KOPT-K1 (cell line): ENCODE data around the gene SPOCK3.

ENCODE experiments used
- H3K27ac ChIP-seq: fragments of 200-600 bp; sonication (generic); 2 replicates; pipeline ENCODE4 v1.5.1; 2016; ENCODE audit warnings: antibody characterized with exemption, mild to moderate bottlenecking, low read depth, low read length; ENCODE audit not compliant: poor library complexity, severe bottlenecking
- H3K36me3 ChIP-seq: fragments of 200-600 bp; sonication (generic); 2 replicates; pipeline ENCODE4 v1.5.1; 2017; ENCODE audit warnings: antibody characterized with exemption, mild to moderate bottlenecking, low read length, moderate library complexity; ENCODE audit not compliant: insufficient read depth
- H3K9me3 ChIP-seq: fragments of 200-600 bp; sonication (generic); 2 replicates; pipeline ENCODE4 v1.5.1; 2017; ENCODE audit warnings: antibody characterized with exemption, low read length, mild to moderate bottlenecking; ENCODE audit not compliant: insufficient read depth, poor library complexity, severe bottlenecking

The SPOCK3 gene

DNA sequence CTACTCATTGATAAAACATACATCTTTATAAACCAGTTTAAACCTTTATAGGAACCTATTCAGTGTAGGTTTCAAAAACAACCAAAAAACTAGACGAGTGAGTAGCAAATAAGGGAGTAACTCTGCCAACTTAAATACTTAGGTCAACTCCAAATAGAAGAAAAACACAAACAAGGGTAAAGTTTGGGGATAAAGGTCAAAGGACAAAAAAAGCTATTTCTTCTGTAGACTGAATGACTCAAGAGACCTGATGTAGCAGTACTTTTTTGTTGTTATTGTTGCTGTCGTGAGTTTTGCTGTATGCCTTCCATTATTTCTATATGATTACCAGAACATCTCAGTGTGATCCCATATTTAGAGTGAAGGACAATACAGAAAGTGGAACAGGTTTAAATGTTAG lies 199.3 kb downstream of the SPOCK3 start:
- no peaks in the 10 kb centered on the region for H3K36me3 ChIP-seq
- no peak overlapping the region for H3K27ac ChIP-seq
- no peaks in the 10 kb centered on the region for H3K9me3 ChIP-seq

DNA sequence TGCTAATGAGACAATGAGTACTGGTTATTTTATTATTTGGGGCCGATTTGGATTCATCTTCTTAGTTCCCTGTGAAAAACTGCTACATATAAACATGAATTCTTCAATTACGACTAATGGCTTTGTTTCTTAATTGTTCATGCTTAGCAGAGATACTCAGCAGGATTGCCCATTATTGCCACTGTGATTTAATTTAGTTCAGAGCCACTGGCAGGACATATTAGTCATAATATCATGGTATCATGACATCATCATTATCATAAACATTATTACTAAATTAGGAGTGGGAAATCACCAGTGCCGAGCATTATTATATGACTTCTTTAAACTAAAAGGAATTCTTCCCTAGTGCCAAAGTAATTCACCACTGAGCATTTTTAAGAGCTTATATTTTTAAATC lies 201.4 kb downstream of the SPOCK3 start:
- Histone ChIP-seq H3K36me3 (no peaks in the 10 kb centered on the region), H3K9me3 (no peaks in the 10 kb centered on the region), H3K27ac (no peak overlapping the region)

DNA sequence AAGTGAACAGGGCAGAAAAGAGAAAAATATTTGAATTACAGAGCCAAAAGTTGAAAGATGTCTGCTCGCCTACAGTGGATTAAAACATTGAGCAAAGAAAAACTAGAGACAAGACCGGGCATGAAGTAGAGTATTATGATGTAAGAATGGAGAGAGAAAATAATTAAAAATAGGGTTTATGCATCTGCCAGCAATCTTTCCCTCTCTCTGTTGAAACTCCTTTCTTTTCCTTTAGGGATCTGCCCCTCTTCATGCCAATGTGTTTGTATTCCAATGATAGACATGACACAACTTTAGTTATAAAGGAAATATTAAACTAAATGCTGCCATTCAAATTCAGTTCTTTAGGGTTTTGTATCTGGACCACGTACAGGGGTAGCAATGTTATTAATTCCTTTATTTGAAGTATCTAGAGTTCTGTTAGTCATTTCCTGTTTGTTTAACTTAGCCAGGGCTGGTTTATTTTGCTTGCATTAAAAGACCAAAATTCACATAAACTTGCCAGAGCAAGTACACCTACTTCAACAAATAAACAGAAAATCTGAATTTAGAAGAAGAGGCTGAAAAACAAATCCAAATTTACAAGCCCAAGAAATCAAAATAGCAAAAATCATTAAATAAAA lies 202.6 kb downstream of the SPOCK3 start:
- Histone ChIP-seq H3K36me3 (no peaks in the 10 kb centered on the region), H3K9me3 (no peaks in the 10 kb centered on the region), H3K27ac (no peak overlapping the region)

DNA sequence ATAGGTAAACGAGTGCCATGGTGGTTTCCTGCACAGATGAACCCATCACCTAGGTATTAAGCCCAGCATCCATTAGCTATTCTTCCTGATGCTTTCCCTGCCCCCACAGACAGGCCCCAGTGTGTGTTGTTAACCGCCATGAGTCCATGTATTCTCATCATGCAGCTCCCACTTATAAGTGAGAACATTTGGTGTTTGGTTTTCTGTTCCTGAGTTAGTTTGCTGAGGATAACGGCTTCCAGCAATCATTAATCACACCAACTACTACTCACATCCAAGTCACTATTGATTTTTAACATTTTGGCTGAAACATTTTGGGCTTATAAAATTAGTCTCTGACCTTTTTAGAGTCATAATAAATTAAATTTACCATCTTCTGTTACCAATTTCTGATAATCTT lies 205.3 kb downstream of the SPOCK3 start:
- no peaks in the 10 kb centered on the region for H3K36me3 ChIP-seq
- no peaks in the 10 kb centered on the region for H3K9me3 ChIP-seq
- H3K27ac ChIP-seq, result no peak overlapping the region

DNA sequence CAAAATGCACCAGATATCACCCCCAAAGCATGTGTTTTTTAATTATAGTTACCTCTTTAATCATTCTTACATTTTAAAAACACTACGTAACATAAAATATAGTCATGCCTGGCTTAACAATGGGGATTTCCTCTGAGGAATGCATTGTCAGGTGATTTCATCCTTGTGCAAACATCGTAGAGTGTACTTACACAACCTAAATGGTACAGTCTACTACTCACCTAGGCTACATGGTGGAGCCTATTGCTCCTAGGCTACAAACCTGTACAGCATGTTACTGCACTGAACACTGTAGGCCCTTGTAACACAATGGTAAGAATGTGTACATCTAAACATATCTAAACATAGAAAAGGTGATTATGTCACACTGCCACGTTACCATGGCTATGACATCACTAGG lies 208.6 kb downstream of the SPOCK3 start:
- H3K9me3 ChIP-seq, result no peaks in the 10 kb centered on the region
- H3K36me3 ChIP-seq, result no peaks in the 10 kb centered on the region
- no peak overlapping the region for H3K27ac ChIP-seq

DNA sequence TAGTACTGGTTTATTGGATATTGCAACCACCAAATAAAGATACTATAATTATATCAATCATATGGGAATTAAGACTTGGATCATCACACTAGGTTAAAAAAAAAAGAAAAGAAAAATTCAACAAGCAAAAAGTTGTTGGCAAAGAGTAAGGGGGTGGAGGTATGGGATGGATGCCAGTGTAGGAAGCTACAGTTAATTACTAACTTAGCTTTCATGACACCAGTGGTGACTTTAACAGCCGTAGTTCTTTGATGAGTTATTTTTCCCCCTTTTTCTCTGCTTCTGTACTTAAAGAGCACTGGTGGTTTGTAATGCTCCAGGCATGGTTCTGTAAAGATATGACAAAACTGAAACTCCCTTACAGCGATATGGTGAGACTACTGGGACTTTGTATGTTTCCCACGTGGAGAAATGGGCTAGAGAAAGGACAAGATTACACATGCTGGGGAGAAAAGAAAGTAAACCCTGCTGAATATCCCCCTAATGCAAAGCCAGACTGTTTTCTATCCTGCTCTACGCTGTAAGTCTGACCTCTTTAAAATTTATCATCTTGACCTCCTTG lies 210.8 kb downstream of the SPOCK3 start:
- Histone ChIP-seq H3K36me3 (no peaks in the 10 kb centered on the region), H3K27ac (no peak overlapping the region)

DNA sequence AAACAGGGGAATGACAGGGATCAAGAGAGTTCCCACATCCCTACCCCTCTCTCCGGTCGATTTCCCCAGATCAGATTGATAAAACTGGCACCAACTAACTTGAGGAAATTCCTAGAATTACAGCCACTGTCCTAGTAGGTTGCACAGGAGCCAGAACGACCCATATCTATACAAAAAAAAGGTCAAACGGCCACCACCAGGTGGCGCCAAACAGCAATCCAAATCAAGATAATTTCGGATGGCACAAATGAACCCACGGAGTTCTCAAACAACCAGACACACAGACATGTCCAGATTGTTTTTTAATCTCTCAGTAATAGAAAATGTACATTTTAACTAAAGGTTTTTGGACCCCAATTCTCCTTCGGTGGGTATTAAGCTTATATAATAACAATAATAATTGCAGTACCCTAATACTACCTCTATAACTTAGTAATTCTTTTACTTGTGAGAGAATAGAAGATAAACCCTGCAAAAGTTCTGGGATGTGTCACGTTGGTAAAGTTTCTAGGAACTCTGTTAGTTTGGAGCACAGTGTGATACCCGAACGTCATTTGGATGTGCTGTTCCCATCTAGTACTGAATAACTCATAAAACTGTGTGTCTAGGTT lies 212.6 kb downstream of the SPOCK3 start:
- Histone ChIP-seq H3K9me3 (no peaks in the 10 kb centered on the region), H3K36me3 (no peaks in the 10 kb centered on the region), H3K27ac (no peak overlapping the region)

More for the DNA sequence above, 210.8 kb downstream of the SPOCK3 start:
- no peaks in the 10 kb centered on the region for H3K9me3 ChIP-seq

DNA sequence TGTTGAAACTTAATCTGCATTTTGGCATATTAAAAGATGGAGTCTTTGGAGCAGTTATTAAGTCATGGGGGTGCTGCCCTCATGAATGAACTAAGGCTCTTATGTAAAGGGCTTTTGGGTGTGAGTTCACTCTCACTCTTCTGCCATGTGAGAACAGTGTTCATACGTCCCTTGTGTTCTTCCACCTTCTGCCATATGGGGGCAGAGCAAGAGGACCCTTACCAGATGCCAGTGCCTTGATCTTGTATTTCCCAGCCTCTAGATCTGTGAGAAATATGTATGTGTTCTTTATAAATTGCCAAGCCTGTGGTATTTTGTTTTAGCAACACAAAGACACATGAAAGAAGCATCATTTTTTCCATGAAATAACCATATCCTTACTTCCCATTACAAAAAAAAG lies 213.9 kb downstream of the SPOCK3 start:
- Histone ChIP-seq H3K36me3 (no peaks in the 10 kb centered on the region), H3K27ac (no peak overlapping the region), H3K9me3 (no peaks in the 10 kb centered on the region)

DNA sequence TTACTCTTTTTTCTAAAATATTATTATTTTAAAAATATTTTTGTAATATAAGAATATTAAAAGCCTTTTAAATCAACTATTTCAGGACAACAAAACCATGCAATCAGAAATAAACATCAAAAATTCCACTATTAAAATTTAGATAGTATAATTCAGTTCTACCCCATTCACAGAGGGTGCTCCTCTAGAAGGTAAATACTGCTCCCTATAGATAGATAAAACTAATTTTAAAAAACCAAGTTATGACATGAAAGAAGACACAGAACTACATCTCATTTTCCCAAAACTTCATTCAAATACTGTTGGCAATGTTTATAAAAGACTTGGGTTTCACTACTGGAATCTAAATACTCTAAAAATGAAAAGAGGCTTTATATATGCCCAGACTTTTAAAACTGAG lies 219.3 kb downstream of the SPOCK3 start:
- H3K27ac ChIP-seq, result no peak overlapping the region
- H3K36me3 ChIP-seq, result no peaks in the 10 kb centered on the region
- H3K9me3 ChIP-seq, result no peaks in the 10 kb centered on the region

DNA sequence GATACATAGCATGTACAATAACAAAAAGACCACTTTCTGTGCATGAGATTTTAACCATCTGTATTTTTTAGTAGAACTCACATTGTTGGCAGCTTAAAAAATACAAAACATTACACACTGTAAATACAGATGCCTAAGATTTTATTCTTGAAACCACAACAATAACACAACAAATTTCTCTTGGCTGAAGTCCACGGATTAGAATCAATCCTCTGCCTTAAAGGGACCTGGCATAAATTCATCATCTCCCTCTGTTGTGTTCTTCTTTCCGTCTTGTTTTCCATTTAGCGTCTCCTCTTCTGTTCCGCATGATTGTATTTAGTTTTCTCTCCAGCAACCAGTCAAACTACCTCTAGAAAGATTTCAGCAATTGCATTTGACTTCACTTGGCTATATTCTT lies 231.0 kb downstream of the SPOCK3 start:
- Histone ChIP-seq H3K27ac (no peak overlapping the region), H3K36me3 (no peaks in the 10 kb centered on the region), H3K9me3 (no peaks in the 10 kb centered on the region)

DNA sequence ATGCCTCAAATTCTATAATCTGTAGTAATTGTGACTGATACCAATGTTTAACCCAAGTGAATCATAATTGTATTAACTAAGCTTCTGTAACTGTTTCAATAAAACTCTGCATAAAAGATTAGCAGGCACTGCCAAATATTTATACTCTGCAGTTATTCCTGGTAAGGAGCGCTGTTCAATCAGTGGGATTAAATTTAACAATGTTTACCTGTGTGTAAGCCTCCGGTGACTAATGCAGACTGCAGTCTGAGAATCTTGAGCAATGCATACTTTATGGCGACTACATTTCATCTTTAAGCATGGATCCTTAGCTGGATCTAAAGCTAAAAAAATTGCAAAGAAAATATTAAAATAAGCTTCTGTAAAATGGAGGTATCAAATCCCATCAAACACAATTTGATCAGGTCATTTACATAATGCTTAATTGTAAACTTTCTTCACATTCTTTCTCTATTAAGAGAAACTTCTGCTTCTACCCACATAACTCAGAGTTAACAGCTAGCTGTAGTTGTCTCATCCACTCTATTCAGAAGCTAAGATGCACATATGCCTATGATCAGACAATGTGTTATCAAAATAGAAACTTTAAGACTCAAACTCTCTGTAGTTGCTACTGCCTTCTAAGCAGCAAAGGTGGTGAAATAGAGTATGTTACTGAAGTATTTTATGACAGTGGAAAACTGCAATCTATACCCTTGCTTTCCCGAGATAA lies 234.0 kb downstream of the SPOCK3 start:
- H3K9me3 ChIP-seq, result no peaks in the 10 kb centered on the region
- no peak overlapping the region for H3K27ac ChIP-seq
- H3K36me3 ChIP-seq, result no peaks in the 10 kb centered on the region

DNA sequence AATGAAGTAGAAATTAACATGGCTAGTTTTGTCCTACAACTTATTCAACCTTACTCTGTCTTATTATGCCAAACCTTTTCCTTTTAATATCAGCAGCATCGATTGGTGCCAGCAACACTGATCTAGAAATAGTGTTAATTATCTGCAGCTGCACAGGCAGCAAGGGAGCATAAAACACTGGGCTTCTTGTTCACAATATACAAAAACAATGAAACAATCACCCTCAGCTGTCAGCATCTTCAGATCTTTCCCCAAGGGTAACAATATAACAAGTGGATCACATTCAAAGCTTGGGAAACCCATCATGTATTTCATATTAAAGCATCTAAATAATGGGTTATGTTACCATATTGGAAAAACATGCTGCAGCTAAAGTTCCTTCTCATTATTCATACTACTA lies 238.1 kb downstream of the SPOCK3 start:
- Histone ChIP-seq H3K27ac (no peak overlapping the region), H3K36me3 (no peaks in the 10 kb centered on the region), H3K9me3 (no peaks in the 10 kb centered on the region)

DNA sequence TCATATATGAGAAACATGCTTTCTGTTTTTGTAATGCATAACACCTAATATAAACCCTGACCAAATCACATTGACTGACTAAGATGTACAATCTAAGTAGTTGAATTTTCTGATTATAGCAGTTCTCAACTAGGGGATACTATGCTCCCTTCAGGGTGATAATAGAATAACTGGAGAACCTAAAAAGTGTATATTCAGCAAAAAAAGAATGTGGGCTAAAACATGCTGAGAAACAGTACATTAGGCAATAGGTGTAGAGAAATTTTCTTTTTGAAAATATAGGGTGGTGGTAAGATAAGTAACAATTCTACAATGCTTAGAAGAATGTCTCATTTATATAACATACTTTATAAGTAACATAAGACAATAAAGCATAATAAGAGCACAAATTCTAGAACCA lies 239.6 kb downstream of the SPOCK3 start:
- Histone ChIP-seq H3K36me3 (no peaks in the 10 kb centered on the region), H3K9me3 (no peaks in the 10 kb centered on the region), H3K27ac (no peak overlapping the region)

DNA sequence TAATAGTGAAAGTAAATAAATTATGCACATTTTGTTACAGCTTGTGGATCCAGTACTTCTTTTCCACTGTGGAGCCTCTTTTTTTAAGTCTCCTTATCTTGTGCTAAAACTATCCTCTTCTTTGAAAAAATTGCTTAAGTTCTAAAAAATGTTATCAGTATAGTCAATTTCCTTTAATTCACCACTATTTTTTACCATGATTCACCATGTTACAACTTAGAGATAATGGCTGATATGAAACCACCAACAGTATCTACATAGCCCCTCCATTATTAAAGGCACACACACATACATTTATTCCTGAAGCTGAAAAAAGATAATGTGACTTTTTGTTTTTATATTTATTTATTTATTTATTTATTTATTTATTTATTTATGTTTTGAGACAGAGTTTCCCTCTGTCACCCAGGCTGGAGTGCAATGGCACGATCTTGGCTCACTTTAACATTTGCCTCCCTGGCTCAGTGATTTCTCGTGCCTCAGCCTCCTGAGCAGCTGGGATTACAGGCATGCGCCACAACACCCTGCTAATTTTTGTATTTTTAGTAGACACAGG lies 243.2 kb downstream of the SPOCK3 start:
- Histone ChIP-seq H3K27ac (no peak overlapping the region), H3K36me3 (no peaks in the 10 kb centered on the region), H3K9me3 (no peaks in the 10 kb centered on the region)

DNA sequence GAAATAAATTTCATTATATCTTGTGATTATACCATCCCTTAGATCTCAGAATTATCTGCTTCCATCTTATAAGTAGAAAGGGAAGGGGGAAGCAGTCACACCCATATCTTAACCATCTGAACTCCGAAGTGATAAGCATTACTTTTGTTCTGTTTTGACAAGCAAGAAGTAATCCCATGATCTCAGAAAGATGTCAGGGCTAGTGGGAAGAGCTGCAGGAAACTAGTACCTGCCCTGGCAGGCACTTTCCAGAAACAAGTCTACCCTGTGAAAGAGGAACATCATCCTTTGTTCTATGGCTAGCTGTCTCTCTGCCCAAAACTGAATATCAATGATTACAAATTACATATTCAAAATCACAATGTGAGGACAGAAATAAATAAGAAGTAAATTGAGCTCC lies 244.4 kb downstream of the SPOCK3 start:
- no peaks in the 10 kb centered on the region for H3K9me3 ChIP-seq
- H3K36me3 ChIP-seq, result no peaks in the 10 kb centered on the region
- H3K27ac ChIP-seq, result no peak overlapping the region
